ENCODE data around the gene HS3ST3A1.

- no peak for TF ChIP-seq POLR2A (IDR thresholded peaks at IDR 0.05)
- no peak for TF ChIP-seq CTCF (IDR thresholded peaks at IDR 0.05)
These were observed 32.2 kb downstream of the HS3ST3A1 start for GRCh38 chr17:13569398-13570123.

Measured in tibial nerve (tissue), 3 donors.